Measurements from ENCODE around the gene PTGS1.
"Not testable (repeated sequence)": the region's sequence is repeated elsewhere in the genome, so short reads cannot be mapped to it uniquely, and the experiment has no call there.

GRCh38 chr9:122363131-122363530, 7.7 kb upstream of the PTGS1 start:
- not testable (repeated sequence) for TF ChIP-seq CTCF (IDR thresholded peaks at IDR 0.05; ENCODE audit: poor library complexity, severe bottlenecking); TAF1 (IDR thresholded peaks at IDR 0.05; ENCODE audit: low read depth); REST (IDR thresholded peaks at IDR 0.05; ENCODE audit: borderline replicate concordance); EZH2 (IDR thresholded peaks at IDR 0.05; ENCODE audit: borderline replicate concordance, insufficient read depth, low read length, poor library complexity, severe bottlenecking); RAD21 (conservative IDR thresholded peaks at IDR 0.05)
